Ishikawa (cell line): ENCODE data around the gene RAET1E.

ENCODE experiments used
- CEBPB ChIP-seq: IDR thresholded peaks from 2 replicates; pipeline ENCODE4 v1.6.1; 2012
- CREB1 ChIP-seq: IDR thresholded peaks from 2 replicates; pipeline ENCODE4 v1.6.1; 2012; ENCODE audit warnings: low read depth
- EGR1 ChIP-seq: IDR thresholded peaks from 2 replicates; pipeline ENCODE4 v1.6.1; 2012
- EP300 ChIP-seq: IDR thresholded peaks from 2 replicates; pipeline ENCODE4 v1.6.1; 2012; ENCODE audit warnings: borderline replicate concordance
- FOXM1 ChIP-seq: IDR thresholded peaks from 2 replicates; pipeline ENCODE4 v1.6.1; 2012; ENCODE audit warnings: low read depth, borderline replicate concordance
- MAX ChIP-seq: IDR thresholded peaks from 2 replicates; pipeline ENCODE4 v1.6.1; 2012
- NFIC ChIP-seq: IDR thresholded peaks from 2 replicates; pipeline ENCODE4 v1.6.1; 2012
- RAD21 ChIP-seq: IDR thresholded peaks from 2 replicates; pipeline ENCODE4 v1.6.1; 2012; ENCODE audit warnings: low read depth
- REST ChIP-seq: IDR thresholded peaks from 2 replicates; pipeline ENCODE4 v1.6.1; 2012; ENCODE audit warnings: low read depth, mild to moderate bottlenecking
- TAF1 ChIP-seq: IDR thresholded peaks from 2 replicates; pipeline ENCODE4 v1.6.1; 2012; ENCODE audit warnings: low read depth, mild to moderate bottlenecking
- TCF12 ChIP-seq: IDR thresholded peaks from 2 replicates; pipeline ENCODE4 v1.6.1; 2012; ENCODE audit warnings: low read depth
- TEAD4 ChIP-seq: IDR thresholded peaks from 2 replicates; pipeline ENCODE4 v1.6.1; 2012
- USF1 ChIP-seq: IDR thresholded peaks from 2 replicates; pipeline ENCODE4 v1.6.1; 2012
- YY1 ChIP-seq: IDR thresholded peaks from 2 replicates; pipeline ENCODE4 v1.6.1; 2012; ENCODE audit warnings: low read depth
- ZBTB7A ChIP-seq: IDR thresholded peaks from 2 replicates; pipeline ENCODE4 v1.6.1; 2012; ENCODE audit warnings: low read depth

The RAET1E gene

GRCh38 chr6:149859938-149860337, 38.0 kb downstream of the RAET1E start:
- TF ChIP-seq YY1 (no peak), TAF1 (no peak), EP300 (no peak), EGR1 (no peak), USF1 (no peak), FOXM1 (no peak), NFIC (no peak), CEBPB (no peak), ZBTB7A (no peak), RAD21 (no peak), REST (no peak), TEAD4 (no peak), TCF12 (no peak), CREB1 (no peak), MAX (no peak)

- TF ChIP-seq MAX (no peak), CREB1 (no peak), NFIC (no peak), USF1 (no peak), ZBTB7A (no peak), EGR1 (no peak), FOXM1 (no peak), TEAD4 (no peak), CEBPB (no peak), EP300 (no peak), TAF1 (no peak), TCF12 (no peak), YY1 (no peak), RAD21 (no peak), REST (no peak)
Measured at GRCh38 chr6:149859368-149859767, 38.5 kb downstream of the RAET1E start.

GRCh38 chr6:149857541-149857940, 40.4 kb downstream of the RAET1E start:
- TF ChIP-seq EGR1 = no peak
- no peak for TF ChIP-seq TAF1
- no peak for TF ChIP-seq EP300
- TF ChIP-seq YY1 = no peak
- TF ChIP-seq CREB1 = no peak
- TF ChIP-seq CEBPB = no peak
- TF ChIP-seq NFIC = no peak
- no peak for TF ChIP-seq USF1
- no peak for TF ChIP-seq TEAD4
- TF ChIP-seq MAX = no peak
- TF ChIP-seq TCF12 = no peak
- TF ChIP-seq RAD21 = no peak
- no peak for TF ChIP-seq REST
